Mucosa of descending colon (tissue), 3 donors: ENCODE data around the gene ELP5. TPM values are rescaled to one million over a fixed set of nuclear protein-coding genes. Genes with fewer than 3 reads are reported as not detected.
A peak's percentile ranks its signal among the peaks of the same experiment; 100 is the strongest.

Experiments
- ATAC-seq: fragments of 200-7000 bp; cut with Tn5 transposase; one replicate; pipeline ENCODE4 v1.9.1; 2020; ENCODE audit warnings: mild to moderate bottlenecking, moderate library complexity
- DNase-seq, 3 donors: peaks; one replicate each; pipeline ENCODE4 v3.0.0-alpha.2; 2020
- H3K36me3 ChIP-seq: fragments of 200-600 bp; one replicate; pipeline ENCODE4 v1.8.0; 2021; ENCODE audit warnings: low read depth, mild to moderate bottlenecking
- H3K4me1 ChIP-seq: fragments of 200-600 bp; one replicate; pipeline ENCODE4 v1.8.0; 2021; ENCODE audit warnings: low read depth, mild to moderate bottlenecking
- H3K4me3 ChIP-seq: fragments of 200-600 bp; one replicate; pipeline ENCODE4 v1.8.0; 2021; ENCODE audit warnings: mild to moderate bottlenecking
- H3K9me3 ChIP-seq: fragments of 200-600 bp; one replicate; pipeline ENCODE4 v1.8.0; 2021; ENCODE audit warnings: mild to moderate bottlenecking
- intact Hi-C, 2 donors: fragments of 100-400 bp; cut with DNase I in 1 of 2; cut with micrococcal nuclease in 1 of 2; formaldehyde crosslinking; loops; one replicate each; pipeline versions ENCODE4 v1.11.0 to v1.11.1; 2022; cut with DNase I, micrococcal nuclease
- total RNA-seq, 3 donors: library from RNA; stranded (reverse); fragmentation: NEBNext Ultra II Directional in 2 of 3; extraction: Animal tissue kit (Norgen Biotek cat#: 25700) in 2 of 3; gene quantifications; one replicate each; pipeline versions ENCODE4 v1.2.1 to v1.2.4, GENCODE V29; 2021 to 2023
- TF ChIP-seq, protein P1 (sequence below): fragments of 200-600 bp; IDR thresholded peaks from one replicate; pipeline ENCODE4 v1.8.0; 2022; ENCODE audit warnings: antibody characterized with exemption, mild to moderate bottlenecking
- donor health status: DM: no; HTN: no; CAD: no; lungs with moderate emphysema.
- donor health status: DM: no; HTN: no; CAD: no.
- donor health status: DM: no; HTN: yes; CAD: no.

ELP5 gene
- total RNA-seq, 3 donors from 2014 or later: 34.9 to 45.6 (median 42.2) TPM

DNA sequence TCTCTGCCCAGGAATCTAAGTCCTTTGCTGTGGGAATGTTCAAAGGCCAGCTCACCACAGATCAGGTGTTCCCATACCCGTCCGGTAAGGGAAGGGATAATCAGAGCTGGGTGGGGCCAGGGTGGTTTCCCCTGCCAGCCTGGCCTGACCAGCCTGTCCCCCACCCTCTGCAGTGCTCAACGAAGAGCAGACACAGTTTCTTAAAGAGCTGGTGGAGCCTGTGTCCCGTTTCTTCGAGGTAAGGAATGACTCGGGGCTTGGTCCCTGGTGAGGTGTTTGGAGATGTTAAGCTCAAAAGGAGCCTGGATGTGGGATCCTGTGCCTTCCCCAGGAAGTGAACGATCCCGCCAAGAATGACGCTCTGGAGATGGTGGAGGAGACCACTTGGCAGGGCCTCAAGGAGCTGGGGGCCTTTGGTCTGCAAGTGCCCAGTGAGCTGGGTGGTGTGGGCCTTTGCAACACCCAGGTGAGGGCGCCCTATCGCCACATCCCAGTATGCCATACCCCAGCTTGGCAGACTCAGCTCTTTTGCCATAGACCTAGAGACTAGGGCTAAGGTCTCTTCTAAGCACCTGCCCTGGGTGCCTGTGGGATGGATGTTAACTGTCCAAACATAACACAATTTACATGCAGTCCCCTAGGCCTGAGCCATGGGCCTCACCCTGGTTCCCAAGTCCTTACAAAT, 31.3 kb upstream of the ELP5 start:
- peak; percentile 73 for ATAC-seq
- DNase-seq: peak; percentile 75 to 79 (median 77)
- TF ChIP-seq, protein P1, sequence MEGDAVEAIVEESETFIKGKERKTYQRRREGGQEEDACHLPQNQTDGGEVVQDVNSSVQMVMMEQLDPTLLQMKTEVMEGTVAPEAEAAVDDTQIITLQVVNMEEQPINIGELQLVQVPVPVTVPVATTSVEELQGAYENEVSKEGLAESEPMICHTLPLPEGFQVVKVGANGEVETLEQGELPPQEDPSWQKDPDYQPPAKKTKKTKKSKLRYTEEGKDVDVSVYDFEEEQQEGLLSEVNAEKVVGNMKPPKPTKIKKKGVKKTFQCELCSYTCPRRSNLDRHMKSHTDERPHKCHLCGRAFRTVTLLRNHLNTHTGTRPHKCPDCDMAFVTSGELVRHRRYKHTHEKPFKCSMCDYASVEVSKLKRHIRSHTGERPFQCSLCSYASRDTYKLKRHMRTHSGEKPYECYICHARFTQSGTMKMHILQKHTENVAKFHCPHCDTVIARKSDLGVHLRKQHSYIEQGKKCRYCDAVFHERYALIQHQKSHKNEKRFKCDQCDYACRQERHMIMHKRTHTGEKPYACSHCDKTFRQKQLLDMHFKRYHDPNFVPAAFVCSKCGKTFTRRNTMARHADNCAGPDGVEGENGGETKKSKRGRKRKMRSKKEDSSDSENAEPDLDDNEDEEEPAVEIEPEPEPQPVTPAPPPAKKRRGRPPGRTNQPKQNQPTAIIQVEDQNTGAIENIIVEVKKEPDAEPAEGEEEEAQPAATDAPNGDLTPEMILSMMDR: peak; percentile 30
- H3K4me1 ChIP-seq: peaks cover 35% of the 10 kb centered on the region
- H3K9me3 ChIP-seq: no peaks in the 10 kb centered on the region
- H3K4me3 ChIP-seq: peak overlapping the region; percentile 14
- intact Hi-C loops: no loop called here
- H3K36me3 ChIP-seq: peaks cover 8% of the 10 kb centered on the region

DNA sequence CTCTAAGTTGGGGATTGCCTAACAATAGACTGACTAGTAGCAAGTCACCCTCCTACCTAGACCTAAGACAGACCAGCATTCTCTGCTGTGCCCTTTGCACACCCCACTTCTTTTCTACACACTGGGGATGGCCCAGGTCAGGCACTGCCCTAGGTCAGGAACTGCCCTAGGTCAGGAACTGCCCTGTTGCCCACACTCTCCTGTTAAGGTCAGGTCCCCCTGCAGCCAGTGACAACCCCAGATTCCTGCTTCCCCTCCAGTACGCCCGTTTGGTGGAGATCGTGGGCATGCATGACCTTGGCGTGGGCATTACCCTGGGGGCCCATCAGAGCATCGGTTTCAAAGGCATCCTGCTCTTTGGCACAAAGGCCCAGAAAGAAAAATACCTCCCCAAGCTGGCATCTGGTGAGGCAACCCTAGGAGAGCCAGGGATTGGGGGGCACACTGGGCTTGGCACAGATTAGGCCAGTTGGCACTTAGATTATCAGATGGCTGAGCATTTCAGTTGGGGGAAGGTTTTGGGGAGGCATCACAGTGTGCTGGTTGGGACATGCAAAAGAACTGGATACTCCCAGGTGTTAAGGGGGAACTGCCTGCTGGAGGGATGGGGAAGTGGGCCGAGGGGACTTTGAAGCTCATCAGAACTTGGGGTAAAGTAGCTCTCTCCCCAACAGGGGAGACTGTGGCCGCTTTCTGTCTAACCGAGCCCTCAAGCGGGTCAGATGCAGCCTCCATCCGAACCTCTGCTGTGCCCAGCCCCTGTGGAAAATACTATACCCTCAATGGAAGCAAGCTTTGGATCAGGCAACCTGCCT, 30.5 kb upstream of the ELP5 start:
- TF ChIP-seq, protein P1: no peak
- Histone ChIP-seq H3K4me3 (no peak overlapping the region), H3K4me1 (peaks cover 35% of the 10 kb centered on the region), H3K36me3 (peaks cover 8% of the 10 kb centered on the region), H3K9me3 (no peaks in the 10 kb centered on the region)
- intact Hi-C loops: no loop called here
- ATAC-seq (no peak), DNase-seq (peak in 1 of 3 donors; percentile 27)

DNA sequence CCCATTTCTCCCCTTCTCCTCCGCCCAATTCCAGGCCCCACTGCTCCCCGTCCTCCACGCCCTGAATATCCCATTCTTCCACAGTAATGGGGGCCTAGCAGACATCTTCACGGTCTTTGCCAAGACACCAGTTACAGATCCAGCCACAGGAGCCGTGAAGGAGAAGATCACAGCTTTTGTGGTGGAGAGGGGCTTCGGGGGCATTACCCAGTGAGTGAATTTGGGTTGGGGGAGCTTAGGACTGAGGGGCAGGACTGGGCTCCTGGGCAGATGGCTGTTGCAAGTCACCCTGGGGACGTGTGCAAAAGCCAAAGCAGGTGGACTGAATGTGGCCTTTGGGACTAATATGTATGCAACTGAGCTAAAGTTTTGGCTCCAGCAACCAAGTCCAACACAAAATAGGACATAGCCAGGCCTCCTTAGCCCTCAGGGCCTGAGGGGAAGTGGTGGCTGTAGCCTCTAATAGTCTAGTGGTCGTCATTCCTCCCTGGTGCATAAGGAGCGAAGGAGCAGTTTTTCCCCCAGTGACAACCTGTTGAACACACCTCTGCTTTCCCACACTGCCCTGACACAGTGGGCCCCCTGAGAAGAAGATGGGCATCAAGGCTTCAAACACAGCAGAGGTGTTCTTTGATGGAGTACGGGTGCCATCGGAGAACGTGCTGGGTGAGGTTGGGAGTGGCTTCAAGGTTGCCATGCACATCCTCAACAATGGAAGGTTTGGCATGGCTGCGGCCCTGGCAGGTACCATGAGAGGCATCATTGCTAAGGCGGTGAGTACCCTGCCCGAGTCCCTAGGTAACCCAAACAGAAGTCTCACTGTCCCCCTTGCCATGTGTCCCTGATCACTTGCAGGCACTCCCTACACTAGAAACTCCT, 29.7 kb upstream of the ELP5 start:
- Histone ChIP-seq H3K4me1 (peaks cover 35% of the 10 kb centered on the region), H3K9me3 (no peaks in the 10 kb centered on the region), H3K36me3 (peaks cover 13% of the 10 kb centered on the region), H3K4me3 (no peak overlapping the region)
- TF ChIP-seq, protein P1: no peak
- intact Hi-C loops: no loop called here
- no peak for ATAC-seq
- DNase-seq: no peak

DNA sequence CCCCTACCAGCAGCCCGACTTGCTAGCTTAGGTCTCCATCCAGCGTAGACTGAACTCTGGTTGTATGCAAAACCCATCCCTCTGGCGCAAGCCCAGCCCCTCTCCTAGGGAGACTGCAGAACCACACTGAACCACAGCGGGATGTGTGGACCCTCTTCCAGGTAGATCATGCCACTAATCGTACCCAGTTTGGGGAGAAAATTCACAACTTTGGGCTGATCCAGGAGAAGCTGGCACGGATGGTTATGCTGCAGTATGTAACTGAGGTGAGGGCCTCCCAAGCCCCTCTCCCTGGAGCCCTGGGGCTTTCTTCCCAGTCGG, 29.1 kb upstream of the ELP5 start:
- TF ChIP-seq, protein P1: no peak
- no peak overlapping the region for H3K4me3 ChIP-seq
- no peaks in the 10 kb centered on the region for H3K9me3 ChIP-seq
- no peak for ATAC-seq
- DNase-seq: peak in 1 of 3 donors; percentile 31
- intact Hi-C loops: no loop called here
- H3K4me1 ChIP-seq: peaks cover 30% of the 10 kb centered on the region
- peaks cover 13% of the 10 kb centered on the region for H3K36me3 ChIP-seq

DNA sequence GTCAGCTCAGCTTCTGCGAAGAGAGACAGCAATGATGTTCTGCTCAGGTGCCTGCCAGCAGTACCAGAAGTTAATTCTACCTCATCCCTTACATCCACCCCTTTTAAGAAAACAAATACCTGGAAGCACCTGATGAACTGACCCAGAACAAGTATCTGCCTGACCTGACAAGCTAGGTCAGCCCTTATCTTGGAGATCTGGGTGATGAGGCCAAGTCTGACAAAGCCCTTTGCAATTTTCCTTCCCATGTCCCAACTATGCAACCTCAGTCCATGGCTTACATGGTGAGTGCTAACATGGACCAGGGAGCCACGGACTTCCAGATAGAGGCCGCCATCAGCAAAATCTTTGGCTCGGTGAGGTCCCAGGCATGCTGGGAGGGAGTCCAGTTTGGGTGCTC, 28.6 kb upstream of the ELP5 start:
- Histone ChIP-seq H3K4me1 (peaks cover 27% of the 10 kb centered on the region), H3K36me3 (peaks cover 13% of the 10 kb centered on the region), H3K9me3 (no peaks in the 10 kb centered on the region), H3K4me3 (no peak overlapping the region)
- TF ChIP-seq, protein P1: no peak
- no peak for DNase-seq
- intact Hi-C loops: no loop called here
- no peak for ATAC-seq
